GM21717 (cell line): ENCODE data around the gene RPS19.
"Not testable (repeated sequence)": the region's sequence is repeated elsewhere in the genome, so short reads cannot be mapped to it uniquely, and the experiment has no call there.

Experiments
- ATAC-seq: cut with Tn5 transposase; IDR thresholded peaks from one replicate; pipeline ENCODE4 v1.9.1; 2021; ENCODE audit warnings: mild to moderate bottlenecking, moderate library complexity; ENCODE audit not compliant: unreplicated experiment

RPS19 gene

DNA sequence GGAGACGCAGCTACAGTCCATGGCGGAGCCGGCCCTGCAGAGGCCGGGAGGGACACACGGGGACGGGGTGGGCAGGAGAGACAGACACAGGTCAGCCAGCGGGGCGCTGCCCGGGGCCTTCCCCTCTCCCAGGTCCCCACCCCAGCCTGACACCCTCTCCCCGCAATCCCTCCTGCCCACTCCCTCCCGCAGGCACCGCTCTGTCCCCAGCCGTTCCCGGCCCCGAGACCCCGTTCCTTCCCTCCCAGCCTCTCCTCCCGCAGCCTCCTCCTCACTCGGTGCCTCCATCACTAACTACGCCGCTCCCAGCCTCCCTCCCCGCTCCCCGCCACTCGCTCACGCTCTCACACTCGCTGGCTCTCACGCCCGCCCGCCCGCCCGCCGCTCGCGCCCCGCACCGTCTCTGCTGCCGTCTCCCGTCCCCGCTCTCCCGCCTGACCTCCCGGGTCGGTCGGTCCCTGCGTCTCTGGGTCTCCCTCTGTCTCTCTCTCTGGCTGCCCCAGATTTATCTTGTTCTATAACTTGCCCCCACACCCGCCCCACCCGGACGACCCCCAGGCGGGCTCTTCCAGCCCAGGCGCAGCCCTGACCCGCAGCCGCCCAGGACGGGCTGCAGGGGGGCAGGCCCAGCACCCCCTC is 53.0 kb downstream of the RPS19 start:
- no peak for ATAC-seq

DNA sequence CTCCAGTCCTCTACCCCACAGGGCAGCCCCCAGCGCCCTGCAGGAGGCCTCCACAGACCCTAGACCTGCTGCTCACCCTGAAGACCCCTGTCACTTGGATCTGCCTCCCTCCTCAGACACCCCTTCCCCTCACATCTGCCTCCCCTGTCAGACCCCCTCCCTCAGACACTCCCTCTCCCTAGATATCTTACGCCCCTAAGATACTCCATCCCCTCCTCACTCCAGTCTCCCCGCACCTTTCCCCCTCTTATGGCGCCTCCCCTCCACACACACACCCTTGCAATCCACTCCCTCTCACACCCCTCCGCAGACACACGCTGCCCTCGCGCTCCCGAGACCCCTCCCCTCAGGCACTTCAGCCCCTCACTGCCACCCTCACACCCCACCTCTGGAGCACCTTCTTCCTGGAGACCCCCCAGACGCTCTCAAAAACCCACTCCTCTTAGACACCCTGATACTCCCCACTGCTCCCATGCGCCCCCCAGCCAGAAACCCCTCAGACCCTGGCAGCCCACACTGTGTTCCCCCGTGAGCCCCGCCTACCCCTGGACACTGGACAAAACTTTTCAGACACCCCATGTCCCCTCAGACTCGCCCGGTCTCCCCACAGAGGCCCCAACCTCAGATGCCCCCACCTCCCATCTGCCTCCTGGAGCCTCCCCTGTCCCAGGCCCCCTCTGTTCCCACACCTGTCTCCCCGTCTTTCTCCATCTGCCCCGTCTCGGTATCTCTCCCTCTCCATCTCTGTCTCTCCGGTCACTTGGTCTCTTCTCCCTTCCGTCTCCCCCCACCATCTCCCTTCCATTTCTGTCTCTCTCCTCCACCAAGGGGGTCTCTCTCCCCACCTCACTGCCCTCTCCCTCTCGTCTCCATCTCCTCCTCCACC is 53.7 kb downstream of the RPS19 start:
- no peak for ATAC-seq

DNA sequence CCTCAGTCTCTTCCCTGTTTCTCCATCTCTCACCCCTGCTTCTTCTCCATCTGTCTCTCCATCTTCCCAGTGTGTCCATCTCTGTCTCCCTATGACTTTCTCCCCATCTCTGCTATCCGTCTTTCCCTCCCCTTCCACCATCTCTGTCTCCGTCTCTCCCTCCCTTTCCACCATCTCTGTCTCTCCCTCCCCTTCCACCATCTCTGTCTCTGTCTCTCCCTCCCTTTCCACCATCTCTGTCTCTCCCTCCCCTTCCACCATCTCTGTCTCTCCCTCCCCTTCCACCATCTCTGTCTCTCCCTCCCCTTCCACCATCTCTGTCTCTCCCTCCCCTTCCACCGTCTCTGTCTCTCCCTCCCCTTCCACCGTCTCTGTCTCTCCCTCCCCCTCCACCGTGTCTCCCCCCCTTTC is 54.4 kb downstream of the RPS19 start:
- ATAC-seq: not testable (repeated sequence)

DNA sequence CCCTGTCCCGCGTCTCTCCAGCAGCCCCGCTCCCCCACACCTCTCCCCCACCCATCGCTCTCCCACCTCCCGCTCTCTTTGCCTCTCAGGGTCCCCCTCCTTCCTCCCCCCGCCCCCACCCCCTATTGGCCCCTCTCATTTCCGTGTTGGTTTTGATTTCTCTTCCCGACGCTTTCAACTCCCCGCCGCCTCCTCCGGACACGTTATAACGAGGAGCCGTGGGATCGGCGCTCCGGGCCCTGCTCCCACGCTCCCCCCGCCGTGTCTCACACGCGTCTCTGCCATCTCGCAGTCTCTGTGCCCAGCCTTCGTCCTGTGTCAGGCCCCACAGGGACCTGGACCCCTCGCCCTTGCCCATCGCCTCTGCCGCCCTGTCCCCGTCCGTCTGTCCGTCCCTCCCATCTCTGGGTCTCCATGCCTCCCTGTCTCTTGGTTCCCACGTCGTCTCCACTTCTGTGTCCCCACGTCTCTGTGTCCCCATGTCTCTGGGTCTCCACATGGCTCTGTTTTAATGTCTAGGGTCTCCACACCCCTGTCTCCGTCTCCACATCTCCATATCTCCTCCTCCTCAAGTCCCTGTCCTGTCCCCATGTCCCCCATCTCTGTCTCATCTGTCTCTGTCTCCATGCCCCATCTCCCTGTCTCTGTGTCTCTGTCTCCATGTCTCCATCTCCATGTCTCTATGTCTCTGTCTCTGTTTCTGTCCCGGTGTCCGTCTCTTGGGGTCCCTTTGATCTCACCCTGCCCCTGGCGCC is 55.1 kb downstream of the RPS19 start:
- ATAC-seq: no peak

DNA sequence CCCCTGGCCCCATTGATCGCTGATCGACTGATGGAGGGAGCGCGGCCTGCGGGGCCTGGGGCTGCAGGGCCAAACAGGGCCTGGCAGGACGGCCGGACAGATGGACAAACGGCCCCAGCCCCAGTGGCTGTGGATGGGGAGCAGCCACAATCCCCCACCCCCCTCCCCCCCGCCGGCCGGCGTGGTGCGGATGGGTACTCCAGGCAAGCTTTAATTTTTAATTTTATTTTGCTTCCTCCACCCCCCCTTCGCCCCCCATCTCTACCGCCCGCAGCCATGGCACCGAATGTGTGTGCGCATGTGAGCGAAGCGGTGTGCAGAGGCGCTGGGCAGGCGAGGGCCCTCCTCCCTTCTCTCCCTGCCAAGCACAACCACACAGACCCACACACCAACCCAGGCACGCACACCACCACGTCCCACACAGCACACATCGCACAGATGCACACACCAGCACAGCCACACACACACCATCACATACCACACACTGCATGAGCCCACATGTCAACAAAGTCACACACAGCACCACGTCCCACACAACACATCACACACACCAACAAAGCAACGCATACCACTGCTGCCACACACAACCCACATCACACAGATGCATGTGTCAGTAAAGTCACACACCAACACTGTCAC is 55.8 kb downstream of the RPS19 start:
- no peak for ATAC-seq

DNA sequence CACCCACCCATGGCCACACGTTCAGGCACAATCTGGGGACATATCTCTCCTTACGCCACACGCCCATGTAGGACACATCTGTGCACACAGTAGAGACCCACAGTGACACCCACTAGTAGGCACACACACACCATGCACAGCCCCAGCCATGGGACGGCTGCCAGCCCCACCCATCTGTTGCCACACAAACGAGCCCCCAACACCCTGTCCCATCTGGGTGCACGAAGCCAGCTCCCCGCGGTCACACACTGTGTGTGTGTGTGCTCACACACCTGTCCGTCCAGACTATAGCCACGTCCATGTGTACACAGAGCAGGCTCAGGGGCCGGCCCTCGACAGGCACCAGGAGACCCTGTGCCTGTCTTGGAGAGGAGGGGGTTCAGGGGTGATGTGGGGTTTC is 57.6 kb downstream of the RPS19 start:
- no peak for ATAC-seq

DNA sequence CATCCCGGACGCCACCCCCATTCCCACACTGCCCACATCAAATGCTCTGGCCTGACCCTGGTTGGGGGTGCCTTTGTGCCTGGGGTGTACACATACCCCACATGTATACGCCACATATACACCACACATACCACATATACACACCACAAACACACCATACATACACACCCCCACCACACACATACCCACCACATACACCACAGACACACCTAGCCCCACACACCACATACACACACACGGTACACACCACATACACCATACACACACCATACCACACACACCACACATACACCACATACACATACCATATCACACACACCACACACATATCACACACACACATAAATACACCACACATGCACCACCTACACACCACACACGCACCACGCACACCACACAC is 58.0 kb downstream of the RPS19 start:
- no peak for ATAC-seq

DNA sequence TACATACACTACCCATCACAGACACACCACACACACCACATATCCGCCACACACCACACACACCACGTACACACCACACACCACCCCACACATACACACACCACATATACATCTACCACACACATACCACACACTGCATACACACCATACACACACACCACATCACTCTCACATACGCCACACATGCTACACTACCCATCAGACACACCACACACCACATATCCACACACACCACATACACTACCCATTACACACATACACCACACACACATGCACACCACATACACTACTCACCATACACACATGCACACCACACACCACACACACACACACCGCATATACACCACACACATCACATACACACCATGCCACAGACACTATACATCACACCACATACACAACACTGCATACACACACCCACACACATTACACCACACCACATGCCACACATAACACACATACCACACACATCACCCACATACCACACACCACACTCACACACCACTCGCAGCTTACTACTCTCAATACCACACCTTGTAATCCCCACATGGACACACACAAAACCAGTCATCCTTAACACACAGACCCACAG is 58.7 kb downstream of the RPS19 start:
- no peak for ATAC-seq

DNA sequence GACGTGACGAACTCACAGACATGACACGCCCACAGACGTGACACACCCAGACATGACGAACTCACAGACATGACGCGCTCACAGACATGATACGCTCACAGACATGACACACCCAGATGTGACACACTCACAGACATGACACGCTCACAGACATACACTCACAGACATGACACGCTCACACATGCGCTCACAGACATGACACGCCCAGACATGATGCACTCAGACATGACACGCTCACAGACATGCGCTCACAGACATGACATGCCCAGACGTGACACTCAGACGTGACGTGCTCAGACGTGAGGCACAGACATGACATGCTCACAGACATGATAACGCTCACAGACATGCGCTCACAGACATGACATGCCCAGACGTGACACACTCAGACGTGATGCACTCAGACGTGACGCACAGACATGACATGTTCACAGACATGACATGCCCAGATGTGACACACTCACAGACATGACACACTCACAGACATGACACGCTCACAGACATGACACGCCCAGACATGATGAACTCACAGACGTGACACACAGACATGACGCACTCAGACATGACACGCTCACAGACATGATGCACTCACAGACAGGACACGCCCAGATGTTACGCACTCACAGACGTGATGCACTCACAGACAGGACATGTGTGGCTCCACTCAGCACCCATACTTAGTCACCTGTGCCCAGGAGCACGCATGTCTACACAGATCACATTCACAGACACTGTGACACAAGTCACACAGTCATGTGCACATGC is 60.1 kb downstream of the RPS19 start:
- ATAC-seq: no peak

DNA sequence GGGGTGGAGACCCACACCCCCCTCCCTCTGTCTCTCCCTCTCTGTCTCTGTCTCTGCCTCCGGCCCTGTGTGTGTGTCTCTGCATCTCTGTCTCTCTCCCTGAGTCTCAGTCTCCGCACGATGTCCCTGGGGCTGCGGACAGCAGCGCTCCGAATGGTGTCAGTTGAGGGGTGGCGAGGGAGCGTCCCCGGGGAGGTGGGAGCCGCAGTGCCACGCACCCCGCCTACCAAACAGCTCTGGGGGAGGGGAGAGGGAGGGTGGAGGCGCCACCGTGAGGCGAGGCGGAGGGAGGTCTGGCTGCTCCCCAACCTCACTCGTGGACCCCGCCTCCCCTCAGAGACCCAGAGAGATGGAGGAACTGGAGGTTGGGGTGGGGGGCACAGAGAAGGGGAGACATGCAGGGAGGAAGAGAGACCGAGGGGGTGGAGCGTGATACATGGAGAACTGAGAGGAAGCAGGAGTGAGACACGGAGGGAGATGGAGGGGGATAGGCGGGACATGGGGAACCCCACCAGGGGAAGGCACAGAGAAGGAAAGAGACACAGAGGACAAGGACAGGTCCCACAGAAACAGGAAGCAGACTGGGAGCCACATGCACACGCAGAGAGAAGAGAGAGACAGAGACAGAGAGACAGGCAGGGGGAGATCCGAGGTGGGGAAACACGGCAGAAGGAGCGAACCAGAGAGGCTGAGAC is 61.0 kb downstream of the RPS19 start:
- no peak for ATAC-seq

DNA sequence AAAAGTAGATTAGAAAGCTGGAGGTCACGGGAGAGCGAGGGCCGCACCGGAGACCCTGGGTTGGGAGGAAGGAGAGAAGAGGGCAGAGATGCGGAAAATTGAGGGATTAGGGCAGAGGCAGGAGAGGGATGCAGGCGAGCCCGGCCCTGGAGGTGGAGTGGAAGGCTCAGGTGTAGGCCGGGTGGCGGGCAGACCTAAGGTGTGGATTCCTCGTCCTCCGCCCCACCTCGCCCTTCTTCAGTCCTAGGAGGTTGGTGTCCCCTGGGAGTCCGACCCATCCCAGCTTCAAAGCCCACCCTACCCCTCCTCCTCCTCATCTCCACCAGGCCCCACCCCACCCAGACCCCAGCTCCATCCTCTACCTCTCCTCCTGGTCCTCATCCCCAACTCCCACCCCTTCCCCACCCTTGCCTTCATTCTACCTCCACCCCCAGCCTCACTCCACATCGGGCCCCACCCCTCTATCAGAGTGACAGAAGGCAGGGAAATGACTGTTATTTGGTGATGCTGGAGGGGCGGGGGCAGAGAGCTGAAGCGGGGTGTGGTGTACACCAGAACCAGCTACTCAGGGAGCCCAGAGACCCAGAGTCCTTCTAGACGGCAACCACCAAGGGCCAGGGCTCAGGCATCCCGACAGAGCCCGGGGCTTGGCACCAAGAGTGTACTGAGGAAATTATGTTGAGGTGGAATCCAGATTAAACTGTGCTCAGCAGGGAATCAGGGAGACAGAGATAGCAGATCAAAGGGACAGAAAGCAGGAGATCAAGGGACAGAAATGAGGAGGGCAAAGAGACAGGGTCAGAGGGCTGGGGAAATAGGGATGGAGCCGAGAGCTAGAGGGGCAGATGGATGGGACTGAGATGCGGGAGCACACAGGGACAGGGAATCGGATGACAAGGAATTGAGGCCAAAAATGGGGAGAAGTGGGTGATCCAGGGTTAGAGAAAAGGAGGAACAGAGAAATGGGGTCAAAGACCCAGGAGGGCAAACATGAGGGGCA is 61.8 kb downstream of the RPS19 start:
- no peak for ATAC-seq
